Measurements from ENCODE around the gene TPT1.

Gene TPT1

GRCh38 chr13:45339399-45339798, 1.6 kb downstream of the TPT1 start:
- intact Hi-C loops (cut with DNase I), result no loop called here
- no peak for DNase-seq

- no peak for DNase-seq
- intact Hi-C loops (cut with DNase I), result no loop called here
These were observed 3.2 kb downstream of the TPT1 start for GRCh38 chr13:45337803-45338202.

GRCh38 chr13:45337395-45337794, 3.6 kb downstream of the TPT1 start:
- no peak for DNase-seq
- intact Hi-C loops (cut with DNase I), result no loop called here

GRCh38 chr13:45336025-45336800, 4.8 kb downstream of the TPT1 start:
- intact Hi-C loops (cut with DNase I), result no loop called here
- no peak for DNase-seq

- no peak for DNase-seq
- intact Hi-C loops (cut with DNase I), result no loop called here
These were observed 5.5 kb downstream of the TPT1 start for GRCh38 chr13:45335397-45336024.

- intact Hi-C loops (cut with DNase I), result no loop called here
- no peak for DNase-seq
These were observed 6.7 kb downstream of the TPT1 start for GRCh38 chr13:45333977-45334922.

- intact Hi-C loops (cut with DNase I), result no loop called here
- DNase-seq, result no peak
These were observed 7.6 kb downstream of the TPT1 start for GRCh38 chr13:45333251-45333976.

- intact Hi-C loops (cut with DNase I), result no loop called here
- DNase-seq, result no peak
These were observed 8.2 kb downstream of the TPT1 start for GRCh38 chr13:45332831-45333219.

- DNase-seq, result no peak
These were observed 8.8 kb downstream of the TPT1 start for GRCh38 chr13:45332036-45332830.

GRCh38 chr13:45331692-45332035, 9.3 kb downstream of the TPT1 start:
- no peak for DNase-seq
- intact Hi-C loops (cut with DNase I), result no loop called here

More at GRCh38 chr13:45332036-45332830, 8.8 kb downstream of the TPT1 start:
- intact Hi-C loops (cut with DNase I), result no loop called here

- intact Hi-C loops (cut with DNase I), result no loop called here
- peak in 15 of 42 donors; percentile 18 to 77 (median 46) for DNase-seq
These were observed 9.8 kb downstream of the TPT1 start for GRCh38 chr13:45331123-45331619.

- intact Hi-C loops (cut with DNase I), result no loop called here
- DNase-seq, result no peak
These were observed 12.3 kb downstream of the TPT1 start for GRCh38 chr13:45328661-45329111.

- intact Hi-C loops (cut with DNase I), result no loop called here
These were observed 13.6 kb downstream of the TPT1 start for GRCh38 chr13:45327253-45327955.

GRCh38 chr13:45325806-45326205, 15.2 kb downstream of the TPT1 start:
- peak in 29 of 42 donors; percentile 18 to 79 (median 44) for DNase-seq
- intact Hi-C loops (cut with DNase I), result no loop called here

More at GRCh38 chr13:45327253-45327955, 13.6 kb downstream of the TPT1 start:
- no peak for DNase-seq

- DNase-seq, result peak in 26 of 42 donors; percentile 15 to 79 (median 50)
- intact Hi-C loops (cut with DNase I), result no loop called here
These were observed 19.9 kb downstream of the TPT1 start for GRCh38 chr13:45320876-45321629.

- DNase-seq, result no peak
- intact Hi-C loops (cut with DNase I), result no loop called here
These were observed 24.0 kb downstream of the TPT1 start for GRCh38 chr13:45316996-45317395.

GRCh38 chr13:45316338-45316737, 24.6 kb downstream of the TPT1 start:
- DNase-seq, result no peak
- intact Hi-C loops (cut with DNase I), result no loop called here
